Mesenchymal stem cell (in vitro differentiated cells and primary cell): ENCODE results near the gene SNPH.

Source experiments
- DNase-seq: peaks from one replicate; pipeline ENCODE4 v3.0.0-alpha.2; 2013
- H2AFZ ChIP-seq: one replicate; pipeline ENCODE4 v1.6.1; 2013; ENCODE audit warnings: low read depth, mild to moderate bottlenecking, control low read depth, inconsistent platforms, low read length, moderate library complexity
- H2AK5ac ChIP-seq: 2 replicates; pipeline ENCODE4 v1.6.1; 2013; ENCODE audit warnings: low read length, moderate library complexity, mild to moderate bottlenecking, inconsistent platforms; ENCODE audit not compliant: severe bottlenecking
- H2BK120ac ChIP-seq: one replicate; pipeline ENCODE4 v1.6.1; 2013; ENCODE audit warnings: low read depth, mild to moderate bottlenecking, inconsistent platforms, low read length, moderate library complexity
- H2BK12ac ChIP-seq, 2 experiments: one replicate each; pipeline ENCODE4 v1.6.1; 2013; ENCODE audit warnings: inconsistent platforms in 2 of 2, low read length in 2 of 2, mild to moderate bottlenecking in 2 of 2, moderate library complexity in 2 of 2, control low read depth in 1 of 2
- H2BK15ac ChIP-seq: one replicate; pipeline ENCODE4 v1.6.1; 2013; ENCODE audit warnings: mild to moderate bottlenecking, low read depth, inconsistent platforms; ENCODE audit not compliant: poor library complexity, severe bottlenecking
- H2BK5ac ChIP-seq: 2 replicates; pipeline ENCODE4 v1.6.1; 2013; ENCODE audit warnings: low read depth, mild to moderate bottlenecking, low read length, control low read depth, inconsistent platforms; ENCODE audit not compliant: poor library complexity, severe bottlenecking
- H3K14ac ChIP-seq, 2 experiments: one replicate each; pipeline ENCODE4 v1.6.1; 2013; ENCODE audit warnings: inconsistent platforms in 2 of 2, low read length in 2 of 2, control low read depth in 1 of 2, mild to moderate bottlenecking in 1 of 2, moderate library complexity in 1 of 2
- H3K18ac ChIP-seq, 2 experiments: one replicate each; pipeline ENCODE4 v1.6.1; 2013; ENCODE audit warnings: inconsistent platforms in 2 of 2, low read length in 2 of 2, control low read depth in 1 of 2, low read depth in 1 of 2, mild to moderate bottlenecking in 1 of 2
- H3K23ac ChIP-seq, 2 experiments: one replicate each; pipeline ENCODE4 v1.6.1; 2013; ENCODE audit warnings: inconsistent platforms in 2 of 2, low read length in 2 of 2, mild to moderate bottlenecking in 2 of 2, moderate library complexity in 2 of 2, control low read depth in 1 of 2
- H3K27ac ChIP-seq: 2 replicates; pipeline ENCODE4 v1.5.1; 2013; ENCODE audit warnings: mild to moderate bottlenecking, moderate library complexity, low read length, control low read depth, inconsistent platforms; ENCODE audit not compliant: poor library complexity, severe bottlenecking
- H3K27me3 ChIP-seq, 2 experiments: 2 replicates each; pipeline versions ENCODE4 v1.6.1 to v1.7.0; 2013; ENCODE audit warnings: low read length in 2 of 2, mild to moderate bottlenecking in 2 of 2, moderate library complexity in 2 of 2, control low read depth in 1 of 2, inconsistent platforms in 1 of 2; ENCODE audit not compliant: control insufficient read depth in 1 of 2, insufficient read depth in 1 of 2
- H3K36me3 ChIP-seq, 2 experiments: 2 replicates each; pipeline versions ENCODE4 v1.6.1 to v1.7.0; 2013; ENCODE audit warnings: low read length in 2 of 2, control low read depth in 1 of 2, inconsistent platforms in 1 of 2, low read depth in 1 of 2, mild to moderate bottlenecking in 1 of 2; ENCODE audit not compliant: insufficient read depth in 2 of 2, control insufficient read depth in 1 of 2
- H3K4ac ChIP-seq, 2 experiments: one replicate each; pipeline ENCODE4 v1.6.1; 2013; ENCODE audit warnings: inconsistent platforms in 2 of 2, low read length in 2 of 2, mild to moderate bottlenecking in 2 of 2, moderate library complexity in 2 of 2, control low read depth in 1 of 2, low read depth in 1 of 2
- H3K4me1 ChIP-seq: 2 replicates; pipeline ENCODE4 v1.6.1; 2013; ENCODE audit warnings: low read depth, low read length, control low read depth; ENCODE audit not compliant: control insufficient read depth, insufficient read depth
- H3K4me2 ChIP-seq: 2 replicates; pipeline ENCODE4 v1.6.1; 2013; ENCODE audit warnings: low read length, mild to moderate bottlenecking, inconsistent platforms; ENCODE audit not compliant: poor library complexity, severe bottlenecking
- H3K4me3 ChIP-seq, 2 experiments: 2 replicates each; pipeline versions ENCODE4 v1.5.1 to v1.7.0; 2013; ENCODE audit warnings: low read length in 2 of 2, mild to moderate bottlenecking in 2 of 2, control low read depth in 1 of 2, low read depth in 1 of 2; ENCODE audit not compliant: insufficient read depth in 1 of 2
- H3K79me1 ChIP-seq: replicated peaks from 2 replicates; pipeline ENCODE4 v1.6.1; 2013; ENCODE audit warnings: mild to moderate bottlenecking, control low read depth, low read length, inconsistent platforms; ENCODE audit not compliant: poor library complexity, severe bottlenecking
- H3K9ac ChIP-seq: 2 replicates; pipeline ENCODE4 v1.7.0; 2013; ENCODE audit warnings: mild to moderate bottlenecking, low read length, moderate library complexity
- H3K9me3 ChIP-seq: 2 replicates; pipeline ENCODE4 v1.7.0; 2013; ENCODE audit warnings: mild to moderate bottlenecking, low read length; ENCODE audit not compliant: control insufficient read depth
- H4K8ac ChIP-seq: one replicate; pipeline ENCODE4 v1.6.1; 2013; ENCODE audit warnings: inconsistent platforms, mild to moderate bottlenecking, low read length, moderate library complexity
- H4K91ac ChIP-seq: one replicate; pipeline ENCODE4 v1.6.1; 2013; ENCODE audit warnings: mild to moderate bottlenecking, low read length, inconsistent platforms
- WGBS: methylation state at CpG from one replicate; pipeline ENCODE4 v1.1.7; 2013; ENCODE audit warnings: mixed read lengths; 5-methylcytosine and 5-hydroxymethylcytosine counted together

SNPH gene

GRCh38 chr20:1297486-1297885, 31.4 kb downstream of the SNPH start:
- WGBS: 95% methylated on average over 2 of the region's 2 CpGs
- peaks cover 31 to 63% of the 10 kb centered on the region in 2 experiments for H3K36me3 ChIP-seq
- H3K9ac ChIP-seq: no peak overlapping the region
- no peak overlapping the region for H3K18ac ChIP-seq
- H3K27me3 ChIP-seq: no peaks in the 10 kb centered on the region
- H3K27ac ChIP-seq: no peak overlapping the region
- H4K91ac ChIP-seq: no peak overlapping the region
- no peak overlapping the region for H4K8ac ChIP-seq
- no peak overlapping the region for H2BK5ac ChIP-seq
- peaks cover 32% of the 10 kb centered on the region for H3K79me1 ChIP-seq
- H3K4me2 ChIP-seq: no peak overlapping the region
- H3K4ac ChIP-seq: no peak overlapping the region
- no peaks in the 10 kb centered on the region for H3K9me3 ChIP-seq
- no peak overlapping the region for H3K4me3 ChIP-seq
- no peak overlapping the region for H2BK120ac ChIP-seq
- no peak for DNase-seq
- no peak overlapping the region for H2AFZ ChIP-seq
- no peak overlapping the region for H2AK5ac ChIP-seq
- H2BK12ac ChIP-seq: no peak overlapping the region
- no peak overlapping the region for H2BK15ac ChIP-seq
- H3K4me1 ChIP-seq: peaks cover 13% of the 10 kb centered on the region
- H3K23ac ChIP-seq: no peak overlapping the region
- H3K14ac ChIP-seq: no peak overlapping the region

- Histone ChIP-seq H4K8ac (no peak overlapping the region), H3K4me3 (no peak overlapping the region), H4K91ac (no peak overlapping the region), H3K18ac (no peak overlapping the region), H3K36me3 (peaks cover 31 to 68% of the 10 kb centered on the region in 2 experiments), H3K4ac (no peak overlapping the region), H3K4me2 (no peak overlapping the region), H3K4me1 (peaks cover 15% of the 10 kb centered on the region), H3K79me1 (peaks cover 26% of the 10 kb centered on the region), H3K9ac (no peak overlapping the region), H3K9me3 (no peaks in the 10 kb centered on the region), H2BK15ac (no peak overlapping the region), H2AFZ (no peak overlapping the region), H2BK5ac (no peak overlapping the region), H3K14ac (no peak overlapping the region), H3K23ac (no peak overlapping the region), H3K27me3 (no peaks in the 10 kb centered on the region), H2BK12ac (no peak overlapping the region), H3K27ac (no peak overlapping the region), H2BK120ac (no peak overlapping the region), H2AK5ac (no peak overlapping the region)
- DNase-seq: no peak
- 98% methylated on average over 4 of the region's 5 CpGs for WGBS
Measured at GRCh38 chr20:1298166-1298565, 32.1 kb downstream of the SNPH start.

- WGBS: 72% methylated on average over 8 of the region's 10 CpGs
Measured at GRCh38 chr20:1298888-1299511, 32.9 kb downstream of the SNPH start.

GRCh38 chr20:1299522-1299921, 33.4 kb downstream of the SNPH start:
- Histone ChIP-seq H2AK5ac (no peak overlapping the region), H3K27me3 (no peaks in the 10 kb centered on the region)

More at GRCh38 chr20:1298888-1299511, 32.9 kb downstream of the SNPH start:
- DNase-seq: no peak
- no peak overlapping the region for H3K4ac ChIP-seq
- H3K27ac ChIP-seq: no peak overlapping the region
- H3K4me1 ChIP-seq: peaks cover 17% of the 10 kb centered on the region
- no peak overlapping the region for H2BK5ac ChIP-seq
- no peak overlapping the region for H2AFZ ChIP-seq
- H3K18ac ChIP-seq: no peak overlapping the region
- H3K23ac ChIP-seq: no peak overlapping the region
- H2AK5ac ChIP-seq: no peak overlapping the region
- H2BK12ac ChIP-seq: no peak overlapping the region
- no peak overlapping the region for H2BK120ac ChIP-seq
- no peak overlapping the region for H4K8ac ChIP-seq
- H3K4me3 ChIP-seq: no peak overlapping the region
- no peak overlapping the region for H3K14ac ChIP-seq
- no peak overlapping the region for H3K4me2 ChIP-seq
- no peaks in the 10 kb centered on the region for H3K9me3 ChIP-seq
- peaks cover 32 to 70% of the 10 kb centered on the region in 2 experiments for H3K36me3 ChIP-seq
- H2BK15ac ChIP-seq: no peak overlapping the region
- no peaks in the 10 kb centered on the region for H3K27me3 ChIP-seq
- H3K9ac ChIP-seq: no peak overlapping the region
- peaks cover 21% of the 10 kb centered on the region for H3K79me1 ChIP-seq
- H4K91ac ChIP-seq: no peak overlapping the region

More at GRCh38 chr20:1299522-1299921, 33.4 kb downstream of the SNPH start:
- Histone ChIP-seq H3K23ac (no peak overlapping the region), H4K8ac (no peak overlapping the region), H3K9ac (no peak overlapping the region), H2BK120ac (no peak overlapping the region), H3K4me2 (no peak overlapping the region), H3K4me3 (no peak overlapping the region), H4K91ac (peak overlapping the region; percentile 45), H2BK15ac (no peak overlapping the region), H3K14ac (peak overlapping the region in 1 of 2 experiments; percentile 8), H2BK5ac (no peak overlapping the region), H3K9me3 (no peaks in the 10 kb centered on the region), H2AFZ (no peak overlapping the region), H3K4ac (no peak overlapping the region), H3K18ac (no peak overlapping the region), H3K4me1 (peaks cover 17% of the 10 kb centered on the region), H3K79me1 (peaks cover 17% of the 10 kb centered on the region), H3K27ac (no peak overlapping the region), H2BK12ac (no peak overlapping the region), H3K36me3 (peaks cover 36 to 66% of the 10 kb centered on the region in 2 experiments)
- DNase-seq: no peak
- WGBS: 94% methylated on average over 9 of the region's 9 CpGs
